C4-2B (cell line): Measurements from ENCODE around the gene TMEM272.

Experiments
- H3K27ac ChIP-seq: fragments of 450-650 bp; 2 replicates; pipeline ENCODE4 v1.5.1; 2017
- ZFX ChIP-seq: fragments of 450-650 bp; IDR thresholded peaks from 2 replicates; pipeline ENCODE4 v1.6.1; 2017
- TF ChIP-seq, protein P1 (sequence below): fragments of 450-650 bp; conservative IDR thresholded peaks from 2 replicates; pipeline ENCODE4 v1.5.1; 2017; ENCODE audit warnings: mild to moderate bottlenecking

TMEM272 gene

GRCh38 chr13:51796546-51796945 lies 48.4 kb downstream of the TMEM272 start:
- TF ChIP-seq, protein P1, sequence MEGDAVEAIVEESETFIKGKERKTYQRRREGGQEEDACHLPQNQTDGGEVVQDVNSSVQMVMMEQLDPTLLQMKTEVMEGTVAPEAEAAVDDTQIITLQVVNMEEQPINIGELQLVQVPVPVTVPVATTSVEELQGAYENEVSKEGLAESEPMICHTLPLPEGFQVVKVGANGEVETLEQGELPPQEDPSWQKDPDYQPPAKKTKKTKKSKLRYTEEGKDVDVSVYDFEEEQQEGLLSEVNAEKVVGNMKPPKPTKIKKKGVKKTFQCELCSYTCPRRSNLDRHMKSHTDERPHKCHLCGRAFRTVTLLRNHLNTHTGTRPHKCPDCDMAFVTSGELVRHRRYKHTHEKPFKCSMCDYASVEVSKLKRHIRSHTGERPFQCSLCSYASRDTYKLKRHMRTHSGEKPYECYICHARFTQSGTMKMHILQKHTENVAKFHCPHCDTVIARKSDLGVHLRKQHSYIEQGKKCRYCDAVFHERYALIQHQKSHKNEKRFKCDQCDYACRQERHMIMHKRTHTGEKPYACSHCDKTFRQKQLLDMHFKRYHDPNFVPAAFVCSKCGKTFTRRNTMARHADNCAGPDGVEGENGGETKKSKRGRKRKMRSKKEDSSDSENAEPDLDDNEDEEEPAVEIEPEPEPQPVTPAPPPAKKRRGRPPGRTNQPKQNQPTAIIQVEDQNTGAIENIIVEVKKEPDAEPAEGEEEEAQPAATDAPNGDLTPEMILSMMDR: no peak
- no peak for TF ChIP-seq ZFX
- H3K27ac ChIP-seq: no peak overlapping the region

DNA sequence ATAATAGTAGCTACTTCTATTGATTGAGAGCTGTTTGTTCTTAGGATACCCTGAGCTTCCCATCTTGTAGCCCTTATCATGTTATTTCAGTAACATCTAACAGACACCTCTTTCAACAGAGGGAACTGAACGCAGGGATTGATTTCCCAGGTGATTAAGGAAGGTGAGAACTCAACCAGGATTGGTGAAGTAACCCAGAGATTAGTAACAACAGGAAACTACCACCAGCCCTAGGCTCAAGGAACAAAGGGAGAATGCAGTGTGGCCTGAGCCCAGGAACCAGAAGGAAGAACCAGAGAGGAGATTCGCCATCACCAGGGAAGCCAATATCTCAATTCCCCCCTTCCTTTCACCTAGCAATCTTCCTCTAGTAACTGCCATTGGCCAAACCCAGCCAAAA lies 49.6 kb downstream of the TMEM272 start:
- TF ChIP-seq, protein P1: no peak
- no peak for TF ChIP-seq ZFX
- no peak overlapping the region for H3K27ac ChIP-seq

- TF ChIP-seq, protein P1: no peak
- no peak for TF ChIP-seq ZFX
- H3K27ac ChIP-seq: no peak overlapping the region
These were observed 50.0 kb downstream of the TMEM272 start for GRCh38 chr13:51794964-51795363.

- no peak overlapping the region for H3K27ac ChIP-seq
- no peak for TF ChIP-seq ZFX
- TF ChIP-seq, protein P1: no peak
These were observed 51.3 kb downstream of the TMEM272 start for GRCh38 chr13:51793570-51794271.

- peak overlapping the region; percentile 16 for H3K27ac ChIP-seq
- TF ChIP-seq ZFX: no peak
- TF ChIP-seq, protein P1: no peak
These were observed 58.3 kb downstream of the TMEM272 start for GRCh38 chr13:51786425-51787265.

DNA sequence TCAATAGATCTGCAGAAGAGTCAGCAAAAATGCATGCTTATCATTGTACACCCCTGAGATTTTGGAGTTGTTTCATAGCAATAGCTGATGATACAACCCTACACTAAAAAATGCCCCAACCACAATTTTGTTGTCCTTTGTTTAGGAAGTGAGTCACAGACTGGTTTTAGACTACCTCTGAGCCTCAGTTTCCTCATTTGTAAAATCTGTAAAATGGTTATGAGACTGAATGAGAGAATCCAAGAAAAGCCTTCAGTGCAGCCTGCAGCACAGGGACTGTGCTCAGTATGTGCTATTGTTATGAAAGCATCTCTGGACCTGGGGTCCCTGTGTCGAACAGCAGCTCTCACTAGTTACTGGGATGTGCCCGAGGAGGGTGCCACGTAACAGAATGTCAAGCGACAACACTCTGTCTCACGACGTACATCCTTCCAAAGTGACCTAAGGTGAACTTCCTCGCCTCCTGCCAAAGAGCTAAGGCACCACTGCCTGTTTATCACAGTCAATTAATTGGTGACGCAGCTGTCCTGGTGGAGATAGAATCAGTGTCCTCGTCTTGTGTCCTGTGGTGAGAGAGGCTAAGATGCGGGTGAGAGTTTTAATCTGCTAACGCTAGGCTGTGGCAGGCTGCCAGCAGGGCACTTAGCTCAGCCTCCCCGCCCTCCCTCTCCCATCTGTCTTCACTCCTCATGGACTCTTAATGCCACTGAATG lies 59.1 kb downstream of the TMEM272 start:
- peak overlapping the region; percentile 16 for H3K27ac ChIP-seq

More for the DNA sequence above, 59.1 kb downstream of the TMEM272 start:
- TF ChIP-seq, protein P1: no peak
- TF ChIP-seq ZFX: no peak
